T-cell (primary cell): Measurements from ENCODE around the gene SNX13. TPM values are rescaled to one million over a fixed set of nuclear protein-coding genes. Genes with fewer than 3 reads are reported as not detected.

Experiments used
- ATAC-seq, 4 experiments: fragments of 200-7000 bp in 3 of 4; fragments of 150-1000 bp in 1 of 4; cut with Tn5 transposase; replicated peaks in 1 of 4; 1 replicate in 3 of 4; 2 replicates in 1 of 4; pipeline ENCODE4 v1.10.0; 2021; ENCODE audit warnings: moderate library complexity in 3 of 4, mild to moderate bottlenecking in 2 of 4, moderate number of reproducible peaks in 1 of 4
- CTCF ChIA-PET, 2 donors: fragments of 300-600 bp; sonication (Branson Sonifier 250); formaldehyde crosslinking; loops; one replicate each; lab custom pipeline; 2022; ENCODE audit warnings: antibody characterized with exemption in 2 of 2; lab: Charles Lee
- POLR2A ChIA-PET, 2 donors: fragments of 300-600 bp; sonication (Branson Sonifier 250); formaldehyde crosslinking; loops; one replicate each; lab custom pipeline; 2022; ENCODE audit warnings: antibody characterized with exemption in 2 of 2; lab: Charles Lee
- DNase-seq, 35 experiments: peaks; one replicate each; pipeline versions ENCODE4 v3.0.0 to v3.0.0-alpha.2; 2013 to 2023
- H3K27ac ChIP-seq: one replicate; pipeline ENCODE4 v1.5.1; 2013; ENCODE audit warnings: low read length
- H3K27me3 ChIP-seq, 2 experiments: replicated peaks in 1 of 2; 1 replicate in 1 of 2; 2 replicates in 1 of 2; pipeline versions ENCODE4 v1.6.1 to v1.7.0; 2013; ENCODE audit warnings: low read length in 1 of 2, mixed read lengths in 1 of 2; ENCODE audit not compliant: control insufficient read depth in 2 of 2, insufficient read depth in 2 of 2; ENCODE audit errors: extremely low read depth in 1 of 2
- H3K36me3 ChIP-seq, 2 donors: 1 replicate in 1 of 2; 2 replicates in 1 of 2; pipeline versions ENCODE4 v1.6.1 to v1.7.0; 2013; ENCODE audit warnings: low read length in 1 of 2; ENCODE audit not compliant: control insufficient read depth in 2 of 2, insufficient read depth in 1 of 2; ENCODE audit errors: extremely low read depth in 1 of 2
- H3K4me1 ChIP-seq, 2 experiments: 1 replicate in 1 of 2; 2 replicates in 1 of 2; pipeline versions ENCODE4 v1.6.1 to v1.7.0; 2013; ENCODE audit warnings: low read length in 2 of 2, mixed read lengths in 1 of 2; ENCODE audit not compliant: insufficient read depth in 2 of 2, control insufficient read depth in 1 of 2; ENCODE audit errors: extremely low read depth in 1 of 2
- H3K4me3 ChIP-seq, 2 donors: 1 replicate in 1 of 2; 2 replicates in 1 of 2; pipeline versions ENCODE4 v1.5.1 to v1.7.0; 2013; ENCODE audit warnings: mild to moderate bottlenecking in 2 of 2, low read length in 1 of 2, moderate library complexity in 1 of 2; ENCODE audit not compliant: control insufficient read depth in 1 of 2; ENCODE audit errors: extremely low read depth in 1 of 2
- H3K9me3 ChIP-seq: 2 replicates; pipeline ENCODE4 v1.7.0; 2013
- H3K27ac Mint-ChIP-seq, 2 donors: one replicate each; pipeline ENCODE4 v1.8.0; 2020 to 2021; ENCODE audit warnings: mild to moderate bottlenecking in 2 of 2, mixed read lengths in 2 of 2
- H3K27me3 Mint-ChIP-seq, 2 donors: one replicate each; pipeline ENCODE4 v1.8.0; 2021 to 2022; ENCODE audit warnings: mixed read lengths in 2 of 2
- H3K36me3 Mint-ChIP-seq: one replicate; pipeline ENCODE4 v1.8.0; 2021; ENCODE audit warnings: mixed read lengths
- H3K4me1 Mint-ChIP-seq, 3 donors: one replicate each; pipeline ENCODE4 v1.8.0; 2020 to 2022; ENCODE audit warnings: mixed read lengths in 3 of 3, mild to moderate bottlenecking in 1 of 3
- H3K4me3 Mint-ChIP-seq, 3 donors: one replicate each; pipeline ENCODE4 v1.8.0; 2020 to 2022; ENCODE audit warnings: mild to moderate bottlenecking in 3 of 3, mixed read lengths in 3 of 3, moderate library complexity in 3 of 3
- H3K9me3 Mint-ChIP-seq, 3 donors: one replicate each; pipeline ENCODE4 v1.8.0; 2020 to 2022; ENCODE audit warnings: mixed read lengths in 3 of 3
- WGBS: methylation state at CpG from one replicate; pipeline ENCODE4 v1.1.5; 2013; ENCODE audit warnings: missing lambda C conversion rate; ENCODE audit not compliant: insufficient coverage; 5-methylcytosine and 5-hydroxymethylcytosine counted together
- total RNA-seq, 35 experiments: library from RNA in 6 of 35; stranded (reverse) in 6 of 35; fragments of 120-200 nt in 1 of 35; gene quantifications; one replicate each; pipeline versions ENCODE4 v1.2.1 to v1.2.4 and lab custom pipeline; 2013 to 2026

The SNX13 gene, protein sequence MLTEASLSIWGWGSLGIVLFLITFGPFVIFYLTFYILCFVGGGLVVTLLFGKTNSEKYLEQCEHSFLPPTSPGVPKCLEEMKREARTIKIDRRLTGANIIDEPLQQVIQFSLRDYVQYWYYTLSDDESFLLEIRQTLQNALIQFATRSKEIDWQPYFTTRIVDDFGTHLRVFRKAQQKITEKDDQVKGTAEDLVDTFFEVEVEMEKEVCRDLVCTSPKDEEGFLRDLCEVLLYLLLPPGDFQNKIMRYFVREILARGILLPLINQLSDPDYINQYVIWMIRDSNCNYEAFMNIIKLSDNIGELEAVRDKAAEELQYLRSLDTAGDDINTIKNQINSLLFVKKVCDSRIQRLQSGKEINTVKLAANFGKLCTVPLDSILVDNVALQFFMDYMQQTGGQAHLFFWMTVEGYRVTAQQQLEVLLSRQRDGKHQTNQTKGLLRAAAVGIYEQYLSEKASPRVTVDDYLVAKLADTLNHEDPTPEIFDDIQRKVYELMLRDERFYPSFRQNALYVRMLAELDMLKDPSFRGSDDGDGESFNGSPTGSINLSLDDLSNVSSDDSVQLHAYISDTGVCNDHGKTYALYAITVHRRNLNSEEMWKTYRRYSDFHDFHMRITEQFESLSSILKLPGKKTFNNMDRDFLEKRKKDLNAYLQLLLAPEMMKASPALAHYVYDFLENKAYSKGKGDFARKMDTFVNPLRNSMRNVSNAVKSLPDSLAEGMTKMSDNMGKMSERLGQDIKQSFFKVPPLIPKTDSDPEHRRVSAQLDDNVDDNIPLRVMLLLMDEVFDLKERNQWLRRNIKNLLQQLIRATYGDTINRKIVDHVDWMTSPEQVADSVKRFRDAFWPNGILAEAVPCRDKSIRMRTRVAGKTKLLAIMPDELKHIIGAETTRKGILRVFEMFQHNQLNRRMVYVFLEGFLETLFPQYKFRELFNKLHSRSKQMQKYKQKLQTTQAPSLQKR
- 10 to 100 TPM; 29.4 to 34.1 (median 33.1) TPM for total RNA-seq
- 42.7 TPM for total RNA-seq (2013)
- total RNA-seq (lab: John Stamatoyannopoulos, UW), result 51.4 to 98.3 (median 70.3) reads per million in 29 experiments

DNA sequence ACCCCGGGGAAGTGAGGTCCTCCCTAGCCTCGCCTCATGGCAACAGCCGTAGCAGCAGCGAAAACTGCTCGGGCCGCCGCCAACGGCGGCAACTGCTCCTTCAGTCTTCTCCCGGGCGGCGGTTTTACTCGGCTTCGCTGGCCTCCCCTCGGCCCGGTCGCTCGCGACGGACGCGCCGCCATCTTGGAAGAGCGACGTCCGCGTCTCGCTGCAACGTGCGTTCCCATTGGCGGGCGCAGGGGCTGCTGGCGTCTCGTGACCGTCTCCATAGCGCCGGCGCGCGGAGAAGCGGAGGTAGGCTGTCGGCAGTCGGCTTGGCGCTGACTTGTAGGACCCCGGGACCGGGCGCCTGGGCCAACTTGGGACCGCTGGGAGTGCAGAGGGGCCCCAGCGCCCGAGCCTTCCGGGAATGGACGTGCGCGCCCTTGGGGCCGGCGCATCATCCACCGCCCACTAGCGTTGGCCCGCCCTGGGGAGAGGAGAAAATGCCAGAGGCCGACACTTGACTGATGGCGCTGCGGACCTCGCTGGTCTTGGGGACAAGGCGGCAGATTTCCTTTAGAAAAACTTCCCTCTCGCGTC is at the start of gene SNX13:
Gene SNX13 (minus strand): TSS at position 193 of the 582 bp plus-strand sequence. CDS start 199 bp downstream, outside the sequence.
- ATAC-seq, result peak; percentile 96 to 97 (median 96)
- Mint-ChIP-seq H3K4me3 (peak within 1 kb of the TSS; percentile 92 to 97 (median 97)), H3K36me3 (no peaks in the 10 kb centered on the region), H3K27me3 (no peaks in the 10 kb centered on the region), H3K9me3 (no peaks in the 10 kb centered on the region), H3K27ac (peak within 1 kb of the TSS; percentile 96 to 97), H3K4me1 (peaks cover 49 to 50% (median 50%) of the 10 kb centered on the region in 3 donors)
- no peaks in the 10 kb centered on the region for H3K36me3 ChIP-seq
- CTCF ChIA-PET, result no interaction called here
- H3K27ac ChIP-seq, result peak within 1 kb of the TSS; percentile 93
- under 1% methylated on average over 61 of the region's 66 CpGs for WGBS
- H3K27me3 ChIP-seq, result no peaks in the 10 kb centered on the region
- POLR2A ChIA-PET, result interaction anchor here in 1 of 2 donors (0.7 kb wide), 1 partner anchor 621 kb away, joined by 3 read pairs; no protein-coding TSS in a partner anchor
- H3K4me3 ChIP-seq, result peak within 1 kb of the TSS; percentile 96 to 97
- H3K4me1 ChIP-seq, result peaks cover 12 to 20% of the 10 kb centered on the region in 2 experiments
- DNase-seq, result peak; percentile 73 to 95 (median 87)
- no peaks in the 10 kb centered on the region for H3K9me3 ChIP-seq

DNA sequence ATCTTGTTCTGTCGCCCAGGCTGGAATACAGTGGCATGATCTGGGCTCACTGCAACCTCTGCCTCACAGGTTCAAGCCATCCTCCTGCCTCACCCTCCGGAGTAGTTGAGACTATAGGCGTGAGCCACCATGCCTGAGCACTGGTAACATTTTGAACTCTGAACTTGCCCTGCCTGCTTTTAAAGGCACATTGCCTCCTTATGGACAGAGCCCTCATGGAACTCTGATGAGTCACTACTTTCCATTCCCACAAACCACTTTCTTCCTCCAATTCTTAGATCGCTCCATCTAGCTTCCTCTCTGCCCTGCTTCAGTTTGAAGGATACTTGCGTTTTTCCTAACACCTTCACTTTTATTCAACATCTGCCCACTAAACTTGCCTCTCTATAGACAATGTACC is 49.3 kb upstream of the SNX13 start:
- 93% methylated on average over 4 of the region's 5 CpGs for WGBS
- no peak overlapping the region for H3K27ac ChIP-seq
- ChIA-PET CTCF (interaction anchor here in 1 of 2 donors (0.7 kb wide), 1 partner anchor 8 kb away, joined by 5 read pairs; no protein-coding TSS in a partner anchor), POLR2A (interaction anchor here in 1 of 2 donors (0.6 kb wide), 1 partner anchor 479 kb away, joined by 3 read pairs; no protein-coding TSS in a partner anchor)
- no peak overlapping the region for H3K4me3 ChIP-seq
- Mint-ChIP-seq H3K36me3 (no peaks in the 10 kb centered on the region), H3K4me3 (no peak overlapping the region), H3K9me3 (no peaks in the 10 kb centered on the region), H3K27ac (no peak overlapping the region), H3K4me1 (no peaks in the 10 kb centered on the region), H3K27me3 (peaks cover 0 to 3% of the 10 kb centered on the region in 2 donors)
- no peaks in the 10 kb centered on the region for H3K36me3 ChIP-seq
- DNase-seq, result no peak
- H3K27me3 ChIP-seq, result no peaks in the 10 kb centered on the region
- no peak for ATAC-seq
- no peaks in the 10 kb centered on the region for H3K9me3 ChIP-seq
- no peaks in the 10 kb centered on the region for H3K4me1 ChIP-seq

DNA sequence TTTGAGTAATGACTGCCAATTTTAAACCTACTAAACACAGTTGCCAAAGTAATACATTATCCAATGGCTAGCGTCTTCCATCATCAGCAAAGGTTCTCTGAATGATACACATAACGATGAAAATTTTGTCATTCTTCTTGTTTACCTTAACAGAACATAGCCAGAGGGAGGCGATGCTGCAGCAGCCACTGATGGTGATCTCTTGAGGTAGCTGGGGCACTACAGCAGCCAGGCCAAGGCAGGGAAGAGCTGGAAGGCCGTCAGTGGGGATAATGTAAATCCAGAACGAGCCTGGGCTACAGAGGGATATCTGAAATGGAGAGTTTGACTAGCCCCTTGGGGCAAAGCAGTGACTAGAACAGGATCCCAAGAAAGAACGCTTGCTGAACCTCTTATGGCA is 48.6 kb upstream of the SNX13 start:
- POLR2A ChIA-PET, result no interaction called here
- ATAC-seq, result no peak

DNA sequence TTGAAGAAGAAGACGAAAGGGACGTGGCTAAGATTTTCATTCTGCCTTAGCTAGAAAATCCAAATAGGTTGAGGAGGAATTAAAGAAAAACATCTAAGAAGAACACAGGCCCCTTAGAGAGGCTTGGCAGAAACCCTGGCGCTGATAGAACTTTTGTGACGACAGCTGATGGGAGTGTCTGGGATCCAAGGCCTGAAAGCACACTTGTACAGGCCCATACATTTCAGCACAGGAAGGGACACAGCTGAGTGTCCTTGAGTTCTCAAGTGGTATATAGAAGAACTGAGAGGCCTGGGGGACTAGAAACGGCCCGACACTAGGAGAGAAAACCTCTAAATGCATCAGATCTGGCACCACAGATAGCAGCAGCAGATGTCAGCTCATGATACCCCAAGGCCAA is 47.8 kb upstream of the SNX13 start:
- H3K27ac ChIP-seq, result no peak overlapping the region
- 70% methylated on average over 4 of the region's 6 CpGs for WGBS
- no peak for DNase-seq
- ChIA-PET POLR2A (no interaction called here), CTCF (interaction anchor here in 1 of 2 donors (0.6 kb wide), 1 partner anchor 12 kb away, joined by 3 read pairs; no protein-coding TSS in a partner anchor)
- H3K27me3 Mint-ChIP-seq, result peaks cover 0 to 3% of the 10 kb centered on the region in 2 donors
- H3K4me3 ChIP-seq, result no peak overlapping the region
- no peaks in the 10 kb centered on the region for H3K9me3 Mint-ChIP-seq
- H3K27me3 ChIP-seq, result no peaks in the 10 kb centered on the region
- ATAC-seq, result no peak
- H3K4me3 Mint-ChIP-seq, result no peak overlapping the region
- H3K4me1 Mint-ChIP-seq, result no peaks in the 10 kb centered on the region
- no peaks in the 10 kb centered on the region for H3K4me1 ChIP-seq
- no peaks in the 10 kb centered on the region for H3K36me3 Mint-ChIP-seq
- H3K36me3 ChIP-seq, result no peaks in the 10 kb centered on the region
- no peak overlapping the region for H3K27ac Mint-ChIP-seq
- H3K9me3 ChIP-seq, result no peaks in the 10 kb centered on the region

More for the DNA sequence above, 48.6 kb upstream of the SNX13 start:
- no peaks in the 10 kb centered on the region for H3K9me3 ChIP-seq
- no peak overlapping the region for H3K4me3 ChIP-seq
- no peaks in the 10 kb centered on the region for H3K4me1 Mint-ChIP-seq
- H3K27me3 Mint-ChIP-seq, result peaks cover 0 to 3% of the 10 kb centered on the region in 2 donors
- no peaks in the 10 kb centered on the region for H3K36me3 ChIP-seq
- DNase-seq, result no peak
- H3K9me3 Mint-ChIP-seq, result no peaks in the 10 kb centered on the region
- H3K27ac Mint-ChIP-seq, result no peak overlapping the region
- no peak overlapping the region for H3K27ac ChIP-seq
- no peak overlapping the region for H3K4me3 Mint-ChIP-seq
- H3K36me3 Mint-ChIP-seq, result no peaks in the 10 kb centered on the region
- no peaks in the 10 kb centered on the region for H3K4me1 ChIP-seq
- CTCF ChIA-PET, result interaction anchor here in 1 of 2 donors (0.7 kb wide), 1 partner anchor 8 kb away, joined by 5 read pairs; no protein-coding TSS in a partner anchor
- 92% methylated on average over 6 of the region's 6 CpGs for WGBS
- no peaks in the 10 kb centered on the region for H3K27me3 ChIP-seq

DNA sequence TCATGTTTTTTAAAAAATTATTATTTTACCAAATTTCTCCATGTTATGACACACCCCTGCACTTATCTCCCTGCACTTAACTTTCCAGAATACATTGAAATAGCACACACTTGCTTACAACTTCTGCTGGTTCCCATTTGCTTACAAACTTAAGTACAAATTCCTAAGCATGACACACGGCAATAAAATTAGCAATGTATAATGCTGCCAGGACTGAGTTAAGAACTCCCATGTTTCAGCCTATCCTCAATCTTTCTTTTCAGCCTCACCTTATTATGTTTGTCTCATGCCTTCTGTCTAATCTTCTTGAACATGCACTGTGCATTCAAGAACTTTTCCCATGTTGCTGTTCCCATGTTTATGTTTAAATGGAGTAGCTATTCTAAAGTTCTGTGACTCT is 46.6 kb upstream of the SNX13 start:
- H3K27me3 Mint-ChIP-seq, result peaks cover 0 to 3% of the 10 kb centered on the region in 2 donors
- 80% methylated on average over 1 of the region's 1 CpG for WGBS
- no peak overlapping the region for H3K27ac Mint-ChIP-seq
- Histone ChIP-seq H3K27ac (no peak overlapping the region), H3K4me3 (no peak overlapping the region), H3K27me3 (no peaks in the 10 kb centered on the region), H3K4me1 (no peaks in the 10 kb centered on the region), H3K36me3 (no peaks in the 10 kb centered on the region), H3K9me3 (no peaks in the 10 kb centered on the region)
- no peaks in the 10 kb centered on the region for H3K36me3 Mint-ChIP-seq
- POLR2A ChIA-PET, result no interaction called here
- H3K4me3 Mint-ChIP-seq, result no peak overlapping the region
- CTCF ChIA-PET, result interaction anchor here in 1 of 2 donors (0.7 kb wide), 1 partner anchor 377 kb away, joined by 3 read pairs; no protein-coding TSS in a partner anchor
- DNase-seq, result no peak
- no peaks in the 10 kb centered on the region for H3K9me3 Mint-ChIP-seq
- no peak for ATAC-seq
- H3K4me1 Mint-ChIP-seq, result no peaks in the 10 kb centered on the region
